ENCODE measurements around the gene LYPD4.

LYPD4 gene

GRCh38 chr19:41871573-41872383 is 27.3 kb upstream of the LYPD4 start:
- no peak overlapping the region for H3K4me3 ChIP-seq (ENCODE audit: low read depth, low read length)
- H3K9me3 ChIP-seq (ENCODE audit: control insufficient read depth, insufficient read depth, low read length), result no peaks in the 10 kb centered on the region
- no peak overlapping the region for H3K9ac ChIP-seq (ENCODE audit: low read depth, low read length)
- H3K27me3 ChIP-seq (ENCODE audit: control insufficient read depth, insufficient read depth, low read length), result no peaks in the 10 kb centered on the region
- H3K4me1 ChIP-seq (ENCODE audit: control insufficient read depth, insufficient read depth, low read length), result peaks cover 2% of the 10 kb centered on the region
- peaks cover 45% of the 10 kb centered on the region for H3K36me3 ChIP-seq (ENCODE audit: control insufficient read depth, insufficient read depth, low read length)

GRCh38 chr19:41870401-41870873 is 26.0 kb upstream of the LYPD4 start:
- Histone ChIP-seq H3K36me3 (ENCODE audit: control insufficient read depth, insufficient read depth, low read length) (peaks cover 54% of the 10 kb centered on the region), H3K9me3 (ENCODE audit: control insufficient read depth, insufficient read depth, low read length) (no peaks in the 10 kb centered on the region), H3K4me1 (ENCODE audit: control insufficient read depth, insufficient read depth, low read length) (peaks cover 2% of the 10 kb centered on the region), H3K9ac (ENCODE audit: low read depth, low read length) (no peak overlapping the region), H3K4me3 (ENCODE audit: low read depth, low read length) (no peak overlapping the region), H3K27me3 (ENCODE audit: control insufficient read depth, insufficient read depth, low read length) (no peaks in the 10 kb centered on the region)

GRCh38 chr19:41869374-41869955 is 25.0 kb upstream of the LYPD4 start:
- H3K9me3 ChIP-seq (ENCODE audit: control insufficient read depth, insufficient read depth, low read length), result no peaks in the 10 kb centered on the region
- peaks cover 63% of the 10 kb centered on the region for H3K36me3 ChIP-seq (ENCODE audit: control insufficient read depth, insufficient read depth, low read length)
- no peak overlapping the region for H3K4me3 ChIP-seq (ENCODE audit: low read depth, low read length)
- no peaks in the 10 kb centered on the region for H3K27me3 ChIP-seq (ENCODE audit: control insufficient read depth, insufficient read depth, low read length)
- peaks cover 2% of the 10 kb centered on the region for H3K4me1 ChIP-seq (ENCODE audit: control insufficient read depth, insufficient read depth, low read length)
- H3K9ac ChIP-seq (ENCODE audit: low read depth, low read length), result peak overlapping the region; percentile 37

- Histone ChIP-seq H3K4me3 (ENCODE audit: low read depth, low read length) (no peak overlapping the region), H3K9ac (ENCODE audit: low read depth, low read length) (no peak overlapping the region), H3K4me1 (ENCODE audit: control insufficient read depth, insufficient read depth, low read length) (peaks cover 5% of the 10 kb centered on the region), H3K9me3 (ENCODE audit: control insufficient read depth, insufficient read depth, low read length) (no peaks in the 10 kb centered on the region), H3K36me3 (ENCODE audit: control insufficient read depth, insufficient read depth, low read length) (peaks cover 68% of the 10 kb centered on the region), H3K27me3 (ENCODE audit: control insufficient read depth, insufficient read depth, low read length) (no peaks in the 10 kb centered on the region)
Measured at GRCh38 chr19:41868989-41869300, 24.5 kb upstream of the LYPD4 start.

- Histone ChIP-seq H3K9me3 (ENCODE audit: control insufficient read depth, insufficient read depth, low read length) (no peaks in the 10 kb centered on the region), H3K4me3 (ENCODE audit: low read depth, low read length) (no peak overlapping the region), H3K4me1 (ENCODE audit: control insufficient read depth, insufficient read depth, low read length) (peaks cover 4% of the 10 kb centered on the region), H3K9ac (ENCODE audit: low read depth, low read length) (no peak overlapping the region), H3K27me3 (ENCODE audit: control insufficient read depth, insufficient read depth, low read length) (no peaks in the 10 kb centered on the region), H3K36me3 (ENCODE audit: control insufficient read depth, insufficient read depth, low read length) (peaks cover 74% of the 10 kb centered on the region)
Measured at GRCh38 chr19:41868120-41868988, 23.9 kb upstream of the LYPD4 start.

- H3K4me1 ChIP-seq (ENCODE audit: control insufficient read depth, insufficient read depth, low read length), result peaks cover 9% of the 10 kb centered on the region
- H3K36me3 ChIP-seq (ENCODE audit: control insufficient read depth, insufficient read depth, low read length), result peaks cover 89% of the 10 kb centered on the region
- no peak overlapping the region for H3K9ac ChIP-seq (ENCODE audit: low read depth, low read length)
- H3K27me3 ChIP-seq (ENCODE audit: control insufficient read depth, insufficient read depth, low read length), result no peaks in the 10 kb centered on the region
- H3K4me3 ChIP-seq (ENCODE audit: low read depth, low read length), result no peak overlapping the region
- H3K9me3 ChIP-seq (ENCODE audit: control insufficient read depth, insufficient read depth, low read length), result no peaks in the 10 kb centered on the region
Measured at GRCh38 chr19:41866284-41866683, 21.8 kb upstream of the LYPD4 start.

GRCh38 chr19:41864374-41864773 is 19.9 kb upstream of the LYPD4 start:
- H3K4me1 ChIP-seq (ENCODE audit: control insufficient read depth, insufficient read depth, low read length), result peaks cover 10% of the 10 kb centered on the region
- no peaks in the 10 kb centered on the region for H3K9me3 ChIP-seq (ENCODE audit: control insufficient read depth, insufficient read depth, low read length)
- peak overlapping the region; percentile 41 for H3K9ac ChIP-seq (ENCODE audit: low read depth, low read length)

GRCh38 chr19:41863209-41863931 is 18.9 kb upstream of the LYPD4 start:
- Histone ChIP-seq H3K9me3 (ENCODE audit: control insufficient read depth, insufficient read depth, low read length) (no peaks in the 10 kb centered on the region), H3K27me3 (ENCODE audit: control insufficient read depth, insufficient read depth, low read length) (no peaks in the 10 kb centered on the region), H3K9ac (ENCODE audit: low read depth, low read length) (peak overlapping the region; percentile 32), H3K4me3 (ENCODE audit: low read depth, low read length) (no peak overlapping the region), H3K4me1 (ENCODE audit: control insufficient read depth, insufficient read depth, low read length) (peaks cover 10% of the 10 kb centered on the region), H3K36me3 (ENCODE audit: control insufficient read depth, insufficient read depth, low read length) (peaks cover 74% of the 10 kb centered on the region)

More at GRCh38 chr19:41864374-41864773, 19.9 kb upstream of the LYPD4 start:
- Histone ChIP-seq H3K27me3 (ENCODE audit: control insufficient read depth, insufficient read depth, low read length) (no peaks in the 10 kb centered on the region), H3K36me3 (ENCODE audit: control insufficient read depth, insufficient read depth, low read length) (peaks cover 84% of the 10 kb centered on the region), H3K4me3 (ENCODE audit: low read depth, low read length) (no peak overlapping the region)

- Histone ChIP-seq H3K4me1 (ENCODE audit: control insufficient read depth, insufficient read depth, low read length) (peaks cover 10% of the 10 kb centered on the region), H3K9me3 (ENCODE audit: control insufficient read depth, insufficient read depth, low read length) (no peaks in the 10 kb centered on the region), H3K36me3 (ENCODE audit: control insufficient read depth, insufficient read depth, low read length) (peaks cover 66% of the 10 kb centered on the region), H3K9ac (ENCODE audit: low read depth, low read length) (no peak overlapping the region), H3K4me3 (ENCODE audit: low read depth, low read length) (no peak overlapping the region), H3K27me3 (ENCODE audit: control insufficient read depth, insufficient read depth, low read length) (no peaks in the 10 kb centered on the region)
Measured at GRCh38 chr19:41862445-41862986, 18.0 kb upstream of the LYPD4 start.

- Histone ChIP-seq H3K27me3 (ENCODE audit: control insufficient read depth, insufficient read depth, low read length) (no peaks in the 10 kb centered on the region), H3K36me3 (ENCODE audit: control insufficient read depth, insufficient read depth, low read length) (peaks cover 62% of the 10 kb centered on the region), H3K4me3 (ENCODE audit: low read depth, low read length) (peak overlapping the region; percentile 100), H3K4me1 (ENCODE audit: control insufficient read depth, insufficient read depth, low read length) (peaks cover 10% of the 10 kb centered on the region), H3K9ac (ENCODE audit: low read depth, low read length) (no peak overlapping the region), H3K9me3 (ENCODE audit: control insufficient read depth, insufficient read depth, low read length) (no peaks in the 10 kb centered on the region)
Measured at GRCh38 chr19:41861846-41862245, 17.4 kb upstream of the LYPD4 start.

Data from iPS-15b (cell line).